NCI-H510A (cell line): ENCODE results near the gene HYCC1.

Experiments
- DNase-seq: peaks from one replicate; lab custom pipeline; 2025; lab: John Stamatoyannopoulos, UW

Gene HYCC1

GRCh38 chr7:23016345-23017253 is 2.7 kb upstream of the HYCC1 start:
- no peak for DNase-seq

GRCh38 chr7:23014681-23015080 is 751 bp upstream of the HYCC1 start:
- DNase-seq, result no peak

GRCh38 chr7:23012908-23013714 is 819 bp downstream of the HYCC1 start:
- no peak for DNase-seq

- DNase-seq, result no peak
Observed at GRCh38 chr7:23012186-23012585, 1.7 kb downstream of the HYCC1 start.

- no peak for DNase-seq
Observed at GRCh38 chr7:23011222-23011924, 2.6 kb downstream of the HYCC1 start.

- DNase-seq, result no peak
Observed at GRCh38 chr7:23009303-23009702, 4.6 kb downstream of the HYCC1 start.

GRCh38 chr7:23004247-23004520 is 9.7 kb downstream of the HYCC1 start:
- DNase-seq, result no peak

- no peak for DNase-seq
Observed at GRCh38 chr7:23003505-23004246, 10.3 kb downstream of the HYCC1 start.

GRCh38 chr7:23002698-23003097 is 11.2 kb downstream of the HYCC1 start:
- no peak for DNase-seq

GRCh38 chr7:23001610-23002009 is 12.3 kb downstream of the HYCC1 start:
- no peak for DNase-seq

- DNase-seq, result no peak
Observed at GRCh38 chr7:23000597-23001360, 13.2 kb downstream of the HYCC1 start.

GRCh38 chr7:22998519-22998896 is 15.4 kb downstream of the HYCC1 start:
- DNase-seq, result no peak

- DNase-seq, result no peak
Observed at GRCh38 chr7:22997871-22998518, 15.9 kb downstream of the HYCC1 start.

- no peak for DNase-seq
Observed at GRCh38 chr7:22996470-22996869, 17.5 kb downstream of the HYCC1 start.

GRCh38 chr7:22995011-22995410 is 18.9 kb downstream of the HYCC1 start:
- DNase-seq, result no peak

- no peak for DNase-seq
Observed at GRCh38 chr7:22992874-22993840, 20.8 kb downstream of the HYCC1 start.

- DNase-seq, result no peak
Observed at GRCh38 chr7:22990588-22990949, 23.4 kb downstream of the HYCC1 start.

GRCh38 chr7:22989643-22990587 is 24.0 kb downstream of the HYCC1 start:
- no peak for DNase-seq
